ENCODE results near the gene ADARB2. TPM values are rescaled to one million over a fixed set of nuclear protein-coding genes. Genes with fewer than 3 reads are reported as not detected.

ADARB2 gene
- total RNA-seq, 1 donor from 2014 or later: 0.10 TPM

GRCh38 chr10:1216574-1217236 lies 520.6 kb downstream of the ADARB2 start:
- no peak for DNase-seq

GRCh38 chr10:1215862-1216573 lies 521.3 kb downstream of the ADARB2 start:
- no peak for DNase-seq

GRCh38 chr10:1214882-1215540 lies 522.3 kb downstream of the ADARB2 start:
- DNase-seq: no peak

DNA sequence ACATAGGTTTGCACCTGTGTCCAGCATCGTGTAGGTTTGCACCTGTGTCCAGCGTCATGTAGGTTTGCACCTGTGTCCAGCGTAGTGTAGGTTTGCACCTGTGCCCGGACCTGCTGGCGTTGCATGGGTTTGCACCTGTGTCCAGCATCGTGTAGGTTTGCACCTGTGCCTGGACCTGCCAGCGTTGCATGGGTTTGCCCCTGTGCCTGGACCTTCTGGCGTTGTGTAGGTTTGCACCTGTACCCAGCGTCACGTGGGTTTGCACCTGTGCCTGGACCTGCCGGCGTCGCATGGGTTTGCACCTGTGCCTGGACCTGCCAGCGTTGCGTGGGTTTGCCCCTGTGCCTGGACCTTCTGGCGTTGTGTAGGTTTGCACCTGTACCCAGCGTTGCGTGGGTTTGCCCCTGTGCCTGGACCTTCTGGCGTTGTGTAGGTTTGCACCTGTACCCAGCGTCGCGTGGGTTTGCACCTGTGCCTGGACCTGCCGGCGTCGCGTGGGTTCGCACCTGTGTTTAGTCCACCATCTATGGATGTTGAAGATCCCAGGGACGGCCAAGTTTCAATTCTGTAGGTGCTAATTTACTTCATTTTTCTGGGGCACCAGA lies 523.2 kb downstream of the ADARB2 start:
- DNase-seq: no peak

- DNase-seq: no peak
Observed at GRCh38 chr10:1213252-1214070, 523.9 kb downstream of the ADARB2 start.

GRCh38 chr10:1212571-1213141 lies 524.7 kb downstream of the ADARB2 start:
- DNase-seq: no peak

GRCh38 chr10:1211844-1212570 lies 525.3 kb downstream of the ADARB2 start:
- DNase-seq: no peak

- no peak for DNase-seq
Observed at GRCh38 chr10:1210667-1211066, 526.7 kb downstream of the ADARB2 start.

DNA sequence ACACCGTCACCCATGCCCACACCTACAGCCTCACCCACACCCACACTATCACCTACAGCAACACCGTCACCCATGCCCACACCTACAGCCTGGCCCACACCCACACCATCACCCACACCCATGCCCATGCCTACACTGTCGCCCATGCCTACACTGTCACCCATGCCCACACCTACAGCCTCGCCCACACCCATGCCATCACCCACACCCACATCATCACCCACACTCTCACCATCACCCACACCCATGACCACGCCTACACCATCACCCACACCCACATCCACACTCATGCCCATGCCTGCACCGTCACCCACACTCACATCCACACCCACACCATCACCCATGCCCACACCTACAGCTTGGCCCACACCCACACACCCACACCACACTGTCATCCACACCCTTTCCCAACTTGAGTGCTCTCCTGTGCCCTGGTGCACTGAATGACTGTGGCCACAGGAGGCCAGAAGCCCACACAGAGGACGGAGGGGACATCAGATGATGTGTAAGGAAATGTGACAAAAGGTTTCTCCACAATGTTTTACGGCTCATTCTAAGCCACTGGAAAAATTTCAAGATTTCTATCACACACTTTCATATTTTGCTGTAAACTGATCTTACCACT lies 527.9 kb downstream of the ADARB2 start:
- no peak for DNase-seq

DNA sequence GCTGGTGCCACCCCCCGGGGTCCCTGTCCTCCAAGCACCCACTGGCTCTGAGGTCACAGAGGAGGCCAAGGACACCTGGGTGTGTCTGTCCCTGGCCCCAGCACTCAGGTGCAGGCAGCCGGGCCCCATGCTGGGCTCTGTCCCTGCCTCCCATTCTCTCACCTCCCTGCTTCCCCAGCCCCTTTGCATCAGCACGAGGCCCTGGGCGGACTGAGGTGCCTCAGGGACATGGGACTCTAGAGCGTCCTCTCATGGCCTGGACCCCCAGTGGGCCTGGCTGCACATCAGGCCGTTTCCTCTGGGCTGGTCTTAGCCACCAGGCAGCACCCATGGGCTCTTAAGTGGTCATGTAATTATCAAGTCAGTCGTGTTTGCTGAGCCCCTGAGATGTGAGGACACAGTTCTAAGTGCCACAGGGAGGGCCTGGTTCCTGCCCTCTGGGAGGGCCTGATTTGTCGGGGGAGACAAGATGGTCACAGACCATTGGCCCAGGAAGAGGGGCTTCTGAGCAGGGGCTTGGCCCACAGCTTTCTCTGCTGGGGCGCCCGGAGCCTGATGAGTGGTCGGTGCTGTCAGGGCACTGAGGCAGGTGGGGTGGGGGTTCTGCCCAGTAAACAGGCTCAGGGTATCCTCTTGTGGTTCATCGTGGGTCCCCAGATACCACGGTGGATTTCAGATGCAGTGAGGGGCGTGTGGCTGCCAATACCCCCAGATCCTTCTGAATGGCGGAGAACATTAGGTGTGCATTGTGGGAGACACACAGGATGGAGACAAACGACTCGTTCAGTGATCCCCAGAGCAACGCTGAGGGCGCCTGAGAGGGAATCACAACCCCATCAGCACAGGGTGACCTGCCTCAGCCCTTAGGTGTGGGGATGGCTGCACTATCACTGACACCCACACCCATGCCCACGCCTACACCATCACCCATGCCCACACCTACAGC lies 528.7 kb downstream of the ADARB2 start:
- no peak for DNase-seq

- no peak for DNase-seq
Observed at GRCh38 chr10:1206601-1207000, 530.7 kb downstream of the ADARB2 start.

GRCh38 chr10:1206101-1206500 lies 531.2 kb downstream of the ADARB2 start:
- no peak for DNase-seq

DNA sequence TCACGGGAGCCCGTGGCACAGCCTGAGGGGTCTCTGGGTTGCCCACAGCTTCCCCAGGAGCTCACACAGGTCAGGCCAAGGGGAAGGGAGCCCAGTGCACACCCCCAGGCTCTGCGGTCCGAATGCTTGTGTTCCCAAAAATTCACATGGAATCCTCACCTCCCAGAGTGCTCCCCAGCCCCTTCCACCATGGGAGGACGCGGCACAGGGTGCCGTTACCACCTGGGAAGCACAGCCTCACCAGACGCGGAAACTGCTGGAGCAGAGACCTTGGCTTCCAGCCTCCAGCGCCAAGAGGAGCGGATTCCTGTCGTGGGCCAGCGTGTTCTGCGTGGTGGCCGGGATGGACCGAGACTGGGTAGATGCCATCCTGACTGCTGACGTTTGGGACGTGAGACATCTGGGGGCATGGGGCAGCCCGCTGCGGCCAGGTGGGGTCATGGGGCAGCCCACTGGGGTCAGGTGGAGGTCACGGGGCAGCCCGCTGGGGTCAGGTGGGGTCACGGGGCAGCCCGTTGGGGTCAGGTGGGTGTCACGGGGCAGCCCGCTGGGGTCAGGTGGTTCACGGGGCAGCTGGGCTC lies 531.8 kb downstream of the ADARB2 start:
- no peak for DNase-seq

DNA sequence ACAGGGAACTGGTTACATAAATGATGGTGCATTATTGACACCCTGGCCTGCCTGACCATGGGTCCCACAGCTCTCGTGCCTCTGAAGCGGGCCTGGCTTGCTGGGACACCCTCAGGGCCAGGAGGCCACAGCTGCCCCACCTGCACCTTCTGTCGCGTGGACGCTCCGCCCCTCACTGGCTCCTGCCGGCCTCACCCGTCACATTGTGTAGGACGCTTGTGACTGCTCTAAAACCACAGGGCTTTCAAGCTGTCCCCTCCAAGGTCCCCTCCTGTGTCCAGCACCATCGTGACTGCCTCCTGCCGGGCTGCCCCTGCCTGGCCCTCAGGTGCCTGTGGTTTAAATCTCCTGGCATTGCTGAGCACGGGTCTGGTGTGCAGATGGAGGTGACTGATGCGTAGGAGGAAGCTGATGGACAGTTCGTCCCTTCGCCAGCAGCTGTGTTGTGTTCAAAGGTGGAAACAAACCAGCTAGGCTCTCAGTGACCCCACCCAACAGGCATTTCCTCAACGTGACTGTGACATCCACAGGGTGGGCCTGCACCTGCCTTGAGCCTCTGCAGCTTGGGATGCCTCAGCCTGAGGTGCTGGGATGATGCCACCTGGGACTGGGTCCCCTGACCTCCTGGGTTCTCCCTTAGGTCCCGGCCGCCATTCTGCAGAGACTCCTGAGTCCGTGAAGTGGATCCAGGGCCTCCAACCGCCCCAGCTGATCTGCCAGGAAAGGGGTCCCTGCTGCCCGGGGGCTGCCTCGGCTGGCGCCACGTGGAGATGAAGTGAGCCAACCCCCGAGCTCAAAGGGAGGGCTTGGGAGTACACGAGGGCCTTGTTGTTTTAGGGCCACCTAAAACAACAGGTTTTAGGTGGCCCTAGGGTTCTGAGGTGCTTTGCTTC lies 532.6 kb downstream of the ADARB2 start:
- DNase-seq: no peak

- no peak for DNase-seq
Observed at GRCh38 chr10:1203704-1204103, 533.6 kb downstream of the ADARB2 start.

GRCh38 chr10:1203216-1203615 lies 534.1 kb downstream of the ADARB2 start:
- no peak for DNase-seq

GRCh38 chr10:1202343-1202742 lies 535.0 kb downstream of the ADARB2 start:
- no peak for DNase-seq
